ENCODE data around the gene RPSA.
A peak's percentile ranks its signal among the peaks of the same experiment; 100 is the strongest.
"Not testable (repeated sequence)": the region's sequence is repeated elsewhere in the genome, so short reads cannot be mapped to it uniquely, and the experiment has no call there.

The RPSA gene

GRCh38 chr3:39390181-39390580, 16.3 kb upstream of the RPSA start:
- no peak for DNase-seq

DNA sequence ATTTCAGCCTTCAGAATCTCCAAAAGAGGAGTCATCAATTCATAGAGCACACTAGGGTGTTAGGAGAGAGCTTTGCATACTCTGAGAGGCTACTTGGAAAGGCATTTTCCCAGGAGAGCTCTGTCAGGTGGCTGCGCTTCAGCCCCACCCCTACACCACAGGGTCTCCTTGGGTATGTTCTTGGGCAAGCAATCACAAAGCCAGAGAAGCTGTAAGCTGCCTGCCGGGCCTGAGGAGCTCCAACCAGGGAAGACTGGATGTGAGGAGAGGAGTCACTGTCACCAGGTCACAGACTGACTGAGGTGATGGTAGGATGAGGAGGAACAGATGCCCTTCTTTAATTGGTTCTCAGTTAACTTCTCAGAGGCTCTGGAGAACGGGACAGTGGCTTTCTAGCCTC, 9.8 kb upstream of the RPSA start:
- no peak for DNase-seq

DNA sequence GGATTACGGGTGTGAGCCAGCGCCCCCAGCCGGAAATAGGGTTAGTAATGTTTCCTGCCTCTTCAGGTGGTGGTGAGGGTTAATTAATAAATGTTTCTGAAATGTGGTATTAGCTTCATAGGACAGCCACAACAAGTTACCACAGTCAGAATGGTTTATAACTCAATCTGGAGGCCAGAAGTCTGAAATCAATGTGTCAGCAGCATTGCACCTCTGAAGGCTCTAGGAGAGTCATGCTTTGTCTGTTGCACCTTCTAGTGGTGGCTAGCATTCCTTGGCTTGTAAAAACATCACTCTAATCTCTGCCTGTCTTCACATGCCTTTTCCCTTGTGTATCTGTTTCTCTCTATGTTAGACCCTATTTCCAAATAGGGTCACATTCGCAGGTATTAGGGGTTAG, 7.8 kb upstream of the RPSA start:
- no peak for DNase-seq

DNA sequence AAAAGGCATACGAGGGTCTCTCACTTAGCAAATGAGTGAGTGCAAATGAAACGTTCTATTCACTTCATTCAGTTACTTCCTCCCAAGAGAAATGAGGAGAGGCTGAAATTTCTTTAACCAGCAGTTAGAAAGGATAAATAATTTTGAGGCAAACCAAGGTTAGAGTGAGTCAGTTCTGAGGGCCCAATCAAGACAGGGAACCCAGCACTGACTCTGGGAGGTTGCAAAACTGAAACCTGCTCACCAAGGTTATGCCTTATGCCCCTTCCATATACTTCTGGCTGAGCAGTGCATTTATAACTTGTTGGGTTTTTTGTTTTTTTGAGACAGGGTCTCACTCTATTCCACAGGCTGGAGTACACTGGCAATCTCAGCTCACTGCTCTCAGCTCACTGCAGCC, 4.5 kb upstream of the RPSA start:
- no peak for DNase-seq

- DNase-seq: no peak
Measured at GRCh38 chr3:39404943-39405686, 1.4 kb upstream of the RPSA start.

DNA sequence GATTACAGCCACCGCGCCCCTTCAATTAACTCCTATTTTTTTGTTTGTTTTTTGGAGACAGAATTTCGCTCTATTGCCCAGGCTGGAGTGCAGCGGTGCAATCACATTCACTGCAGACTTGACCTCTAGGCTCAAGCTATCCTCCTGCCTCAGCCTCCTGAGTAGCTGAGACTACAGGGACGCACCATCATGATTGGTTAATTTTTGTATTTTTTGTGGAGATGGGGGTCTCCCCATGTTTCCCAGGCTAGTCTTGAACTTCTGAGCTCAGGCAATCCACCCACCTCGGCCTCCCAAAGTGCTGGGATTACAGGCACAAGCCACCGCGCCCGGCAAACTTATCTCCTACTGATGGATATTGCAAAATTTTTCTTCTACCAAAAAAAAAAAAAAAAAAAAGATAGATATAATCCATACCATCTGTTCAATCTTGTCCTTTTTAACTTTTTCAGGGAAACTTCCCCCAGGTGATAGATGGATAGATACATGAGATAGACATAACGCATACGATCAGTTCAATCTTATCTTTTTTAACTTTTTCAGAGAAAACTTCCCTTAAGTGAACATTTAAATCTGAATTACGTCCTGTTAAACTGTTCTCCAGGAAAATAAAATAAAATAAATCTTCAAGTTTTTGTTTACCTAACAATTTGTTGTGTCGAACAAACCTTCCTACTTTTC, 693 bp upstream of the RPSA start:
- no peak for DNase-seq

- DNase-seq: no peak
Measured at GRCh38 chr3:39407259-39407629, 724 bp downstream of the RPSA start.

DNA sequence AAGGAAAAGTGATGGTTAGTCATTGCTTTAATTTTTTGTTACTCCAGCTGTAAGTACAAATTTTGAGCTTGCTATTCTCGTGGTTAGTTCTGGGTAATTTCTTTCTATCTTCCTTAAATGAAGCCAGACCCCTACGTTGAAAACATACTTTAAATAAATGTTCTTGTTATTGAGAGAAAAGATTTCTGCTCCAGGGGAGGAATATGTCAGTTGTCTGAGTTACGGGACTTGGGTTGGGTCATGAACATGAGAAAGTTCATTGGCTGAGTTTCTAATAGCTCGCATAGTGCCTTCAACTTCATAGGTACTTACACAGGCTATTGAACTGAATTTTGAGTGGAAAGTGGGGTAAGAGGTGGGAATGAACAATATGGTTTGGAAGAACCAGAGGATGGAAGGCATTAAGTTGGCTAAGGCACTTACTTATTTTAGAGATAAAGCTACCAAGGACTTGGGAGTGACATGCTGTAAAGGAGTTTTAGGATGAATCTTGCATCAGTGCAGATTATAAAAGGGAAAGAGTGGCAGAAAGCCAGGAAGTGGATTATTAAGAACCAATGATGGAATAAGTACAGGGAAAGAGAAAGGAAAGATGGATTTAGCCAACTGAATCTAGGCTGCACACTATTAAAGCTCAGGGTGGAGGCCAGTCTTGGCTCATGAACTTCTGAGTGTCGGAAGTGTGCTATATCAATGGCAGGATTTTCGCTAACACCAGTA, 1.4 kb downstream of the RPSA start:
- no peak for DNase-seq

GRCh38 chr3:39408493-39409372, 2.2 kb downstream of the RPSA start:
- DNase-seq: peak in 1 of 2 donors; percentile 20

DNA sequence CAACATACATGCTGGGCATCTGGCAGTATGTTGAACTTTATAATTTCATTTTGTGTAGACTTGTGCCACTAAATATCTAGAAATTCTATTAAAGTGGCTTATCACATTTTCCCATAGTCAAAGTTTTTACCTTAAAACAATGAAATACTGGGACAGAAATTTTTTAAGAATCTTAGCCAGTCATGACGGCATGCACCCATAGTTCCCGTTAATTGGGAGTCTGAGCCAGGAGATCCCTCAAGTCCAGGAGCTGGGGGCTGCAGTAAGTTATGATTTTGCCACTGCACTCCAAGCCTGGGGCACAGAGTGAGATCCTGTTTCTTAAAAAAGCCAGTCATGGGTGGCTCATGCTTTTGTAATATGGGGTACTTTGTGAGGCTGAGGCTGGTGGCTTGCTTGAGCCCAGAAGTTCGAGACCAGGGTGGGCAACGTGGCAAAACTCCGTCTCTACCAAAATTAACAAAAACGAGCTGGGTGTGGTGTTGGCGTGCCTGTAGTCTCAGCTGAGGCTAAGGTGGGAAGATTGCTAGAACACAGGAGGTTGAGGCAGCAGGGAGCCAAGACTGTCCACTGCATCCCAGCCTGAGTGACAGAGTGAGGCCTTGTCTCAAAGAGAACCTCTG, 3.1 kb downstream of the RPSA start:
- no peak for DNase-seq

DNA sequence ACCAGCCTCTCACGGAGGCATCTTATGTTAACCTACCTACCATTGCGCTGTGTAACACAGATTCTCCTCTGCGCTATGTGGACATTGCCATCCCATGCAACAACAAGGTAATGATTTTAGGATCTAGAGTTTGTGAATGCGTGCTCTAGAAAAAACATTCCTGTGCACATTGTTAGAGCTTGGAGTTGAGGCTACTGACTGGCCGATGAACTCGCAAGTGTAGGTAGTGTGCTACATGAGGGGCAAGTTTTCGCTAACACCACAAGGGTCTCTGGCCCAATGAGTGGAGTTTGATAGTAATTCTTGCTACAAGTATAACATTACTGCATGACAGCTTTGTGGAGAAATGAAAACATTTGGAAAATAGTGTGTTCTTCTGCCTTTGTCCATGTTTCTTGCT, 4.4 kb downstream of the RPSA start:
- DNase-seq: no peak

DNA sequence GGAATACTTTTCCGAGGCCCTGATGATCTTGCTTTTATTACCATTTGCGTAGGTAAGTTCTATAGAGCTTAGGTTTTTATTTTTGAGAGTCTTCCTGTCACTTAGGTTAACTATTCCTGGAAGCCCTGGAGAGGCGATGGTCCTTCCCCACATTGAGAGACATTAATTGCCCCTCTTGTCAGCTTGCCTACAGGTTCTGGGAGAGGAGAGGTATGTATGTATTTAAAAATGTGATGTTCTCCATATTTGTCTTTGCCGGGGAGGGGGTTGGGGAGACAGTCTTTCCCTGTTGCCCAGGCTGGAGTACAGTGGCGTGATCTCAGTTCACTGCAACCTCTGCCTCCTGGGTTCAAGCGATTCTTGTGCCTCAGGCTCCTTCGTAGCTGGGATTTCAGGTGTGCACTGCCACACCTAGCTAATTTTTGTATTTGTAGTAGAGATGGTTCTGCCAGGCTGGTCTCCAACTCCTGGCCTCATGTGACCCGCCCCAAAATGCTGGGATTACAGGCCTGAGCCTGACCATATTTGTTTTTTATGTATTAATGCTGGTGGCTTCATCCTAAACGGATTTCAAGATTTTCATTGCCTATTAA, 6.2 kb downstream of the RPSA start:
- DNase-seq: no peak

- no peak for DNase-seq
Measured at GRCh38 chr3:39413691-39414420, 7.3 kb downstream of the RPSA start.

GRCh38 chr3:39414421-39414907, 7.9 kb downstream of the RPSA start:
- DNase-seq: no peak

DNA sequence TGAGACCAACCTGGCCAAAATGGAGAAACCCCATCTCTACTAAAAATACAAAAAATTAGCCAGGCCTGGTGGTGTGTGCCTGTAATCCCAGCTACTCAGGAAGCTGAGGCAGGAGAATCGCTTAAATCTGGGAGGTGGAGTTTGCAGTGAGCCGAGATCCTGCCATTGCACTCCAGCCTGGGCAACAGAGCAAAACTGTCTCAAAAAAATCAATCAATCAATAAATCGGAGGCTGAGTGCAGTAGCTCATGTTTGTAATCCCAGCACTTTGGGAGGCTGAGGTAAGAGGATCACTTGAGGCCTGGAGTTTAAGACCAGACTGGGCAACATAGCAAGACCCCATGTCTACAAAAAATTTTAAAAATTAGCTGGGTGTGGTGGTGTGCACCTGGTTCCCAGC, 8.8 kb downstream of the RPSA start:
- DNase-seq: not testable (repeated sequence)

- no peak for DNase-seq
Measured at GRCh38 chr3:39415983-39416382, 9.5 kb downstream of the RPSA start.

GRCh38 chr3:39416998-39417397, 10.5 kb downstream of the RPSA start:
- DNase-seq: not testable (repeated sequence)

DNA sequence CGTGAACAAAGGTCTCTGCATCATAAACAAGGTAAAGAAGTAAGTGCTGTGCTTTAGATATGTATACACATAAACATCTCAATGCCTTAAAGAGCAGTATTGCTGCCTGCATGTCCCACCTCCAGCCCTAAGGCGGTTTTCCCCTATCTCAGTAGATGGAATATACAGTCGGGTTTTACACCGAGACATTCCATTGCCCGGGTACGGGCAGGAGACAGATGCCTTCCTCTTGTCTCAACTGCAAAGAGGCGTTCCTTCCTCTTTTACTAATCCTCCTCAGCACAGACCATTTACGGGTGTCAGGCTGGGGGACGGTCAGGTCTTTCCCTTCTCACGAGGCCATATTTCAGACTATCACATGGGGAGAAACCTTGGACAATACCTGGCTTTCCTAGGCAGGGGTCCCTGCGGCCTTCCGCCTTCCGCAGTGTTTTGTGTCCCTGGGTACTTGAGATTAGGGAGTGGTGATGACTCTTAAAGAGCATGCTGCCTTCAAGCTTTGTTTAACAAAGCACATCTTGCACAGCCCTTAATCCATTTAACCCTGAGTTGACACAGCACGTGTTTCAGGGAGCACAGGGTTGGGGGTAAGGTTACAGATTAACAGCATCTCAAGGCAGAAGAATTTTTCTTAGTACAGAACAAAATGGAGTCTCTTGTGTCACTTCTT, 12.2 kb downstream of the RPSA start:
- DNase-seq: not testable (repeated sequence)

GRCh38 chr3:39419742-39420315, 13.3 kb downstream of the RPSA start:
- DNase-seq: no peak

DNA sequence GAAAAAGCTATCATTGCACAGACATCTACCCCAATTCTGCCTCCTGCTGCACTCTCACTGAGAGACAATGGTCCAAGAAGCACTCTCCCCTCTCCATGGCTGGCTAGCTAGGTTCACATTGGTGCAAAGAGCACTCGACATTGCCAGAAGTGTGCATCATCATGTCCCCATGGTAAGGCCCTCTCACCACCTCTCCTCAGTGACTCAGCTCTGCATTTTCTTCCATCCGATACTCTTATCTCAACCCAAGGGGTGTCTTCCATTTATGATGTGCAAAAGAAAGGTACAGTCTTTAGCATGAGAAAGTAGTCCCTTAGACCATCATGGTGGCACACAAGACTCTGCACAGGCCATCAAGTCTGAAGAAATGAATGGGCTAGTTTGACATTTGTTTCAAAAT, 14.0 kb downstream of the RPSA start:
- no peak for DNase-seq

All from activated CD4-positive, alpha-beta T cell treated with anti-CD3 and anti-CD28 coated beads for 4 hours (primary cell).